Measurements from ENCODE around the gene KLHL2.
"Not testable (repeated sequence)": the region's sequence is repeated elsewhere in the genome, so short reads cannot be mapped to it uniquely, and the experiment has no call there.

The KLHL2 gene

DNA sequence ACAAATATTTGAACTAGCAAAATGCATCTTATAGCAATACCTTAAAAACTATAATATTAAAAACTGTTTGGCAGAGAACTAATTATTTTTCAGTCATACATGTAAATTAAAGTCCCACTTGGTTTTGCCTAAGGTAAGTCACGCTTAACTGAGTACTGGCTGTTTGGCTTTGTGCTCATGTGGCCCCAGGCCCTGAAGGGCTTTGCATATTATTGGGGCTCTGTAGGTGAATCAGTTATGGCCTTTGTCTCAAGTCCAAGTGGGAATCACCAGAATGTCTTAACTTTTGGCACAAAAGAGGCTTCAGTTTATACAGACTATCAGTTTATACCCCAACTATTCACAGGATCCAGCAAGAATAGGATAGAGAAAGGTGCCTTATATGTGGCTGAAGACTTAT, 29.5 kb downstream of the KLHL2 start:
- DNase-seq = not testable (repeated sequence)

DNA sequence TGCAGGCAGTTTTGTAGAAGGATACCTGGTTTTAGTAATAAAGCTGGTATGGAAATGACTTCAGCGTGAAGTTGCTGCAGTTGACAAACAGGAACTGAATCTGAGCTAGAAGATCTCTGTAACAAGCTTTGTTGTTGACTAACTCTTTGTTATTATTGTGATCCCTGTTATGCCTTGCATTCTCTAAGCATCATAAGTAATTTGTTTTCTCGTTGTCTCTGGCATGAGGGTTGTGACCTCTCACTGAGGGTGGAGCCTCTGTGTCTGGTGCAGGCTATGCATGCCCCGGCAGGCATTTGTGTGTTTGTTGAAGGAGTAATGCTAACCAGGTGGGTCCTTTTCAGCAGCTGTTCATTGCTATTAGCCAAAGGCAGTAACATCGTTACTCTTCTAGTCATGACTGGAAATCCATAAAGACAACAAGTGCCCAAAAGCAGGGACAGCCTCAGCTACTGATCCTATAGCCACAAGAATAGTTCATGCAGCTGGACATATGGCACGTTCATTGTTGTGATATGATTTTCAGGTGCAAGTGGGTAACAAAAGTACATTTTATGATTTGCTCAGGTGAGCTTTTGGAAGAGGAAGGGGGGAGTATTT, 30.8 kb downstream of the KLHL2 start:
- DNase-seq = not testable (repeated sequence)

DNA sequence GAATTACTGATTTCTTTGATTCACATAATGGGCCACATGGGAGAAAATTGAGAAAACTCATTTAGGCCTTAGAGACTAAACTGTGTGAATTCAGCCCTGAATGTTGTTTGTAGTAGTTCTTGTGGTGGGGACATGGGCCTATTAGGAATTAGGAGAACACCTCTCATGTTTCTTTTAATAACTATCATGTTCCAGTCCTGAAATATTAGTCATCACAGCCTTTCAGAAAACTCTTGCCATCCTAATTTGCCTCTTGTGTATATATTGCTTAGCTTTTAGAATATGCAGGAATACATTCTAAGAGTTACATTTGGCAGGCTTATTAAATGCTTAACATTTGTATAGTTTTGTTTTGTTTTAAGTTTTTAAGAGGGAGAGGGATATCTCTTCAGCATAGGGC, 33.4 kb downstream of the KLHL2 start:
- DNase-seq = not testable (repeated sequence)

DNA sequence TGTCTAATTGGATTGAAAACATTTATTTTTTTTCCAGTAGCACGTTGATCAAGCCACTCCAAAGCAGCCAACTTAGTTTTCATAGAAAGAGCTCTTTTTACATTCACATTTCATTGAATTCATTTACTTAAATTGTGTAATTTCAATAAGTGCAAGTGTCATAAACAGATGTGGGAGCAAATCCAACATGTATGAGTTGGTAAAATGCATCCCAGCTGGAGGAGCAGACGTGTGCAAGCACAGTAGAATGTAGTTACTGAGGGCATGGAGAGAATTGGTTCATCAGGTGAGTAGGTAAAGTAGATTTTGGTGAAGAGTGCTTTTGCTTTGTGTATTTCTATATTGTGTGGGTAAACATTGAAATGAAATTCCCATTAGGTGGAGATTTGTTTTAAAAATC, 36.8 kb downstream of the KLHL2 start:
- not testable (repeated sequence) for DNase-seq

DNA sequence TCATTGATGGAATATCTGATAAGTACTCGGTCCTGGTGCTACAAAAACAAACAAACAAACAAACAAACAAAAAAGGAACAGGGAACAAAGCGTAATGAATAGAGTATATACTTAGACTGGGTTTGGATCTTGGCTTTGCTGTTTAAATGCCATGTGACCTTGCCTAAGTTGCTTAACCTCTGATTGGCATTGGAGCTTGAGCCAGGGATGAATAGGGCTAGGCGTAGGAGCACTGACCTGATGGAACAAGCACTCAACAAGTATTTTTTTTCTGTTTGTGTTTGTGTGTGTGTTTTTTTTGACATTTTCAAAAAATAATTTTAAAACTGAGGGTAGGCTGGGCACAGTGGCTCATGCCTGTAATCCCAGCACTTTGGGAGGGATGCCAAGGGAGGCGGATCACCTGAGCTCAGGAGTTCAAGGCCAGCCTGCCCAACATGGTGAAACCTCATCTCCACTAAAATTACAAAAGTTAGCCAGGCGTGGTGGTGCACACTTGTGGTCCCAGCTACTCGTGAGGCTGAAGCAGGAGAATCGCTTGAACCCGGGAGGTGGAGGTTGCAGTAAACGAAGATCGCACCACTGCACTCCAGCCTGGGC, 37.3 kb downstream of the KLHL2 start:
- DNase-seq = not testable (repeated sequence)

DNA sequence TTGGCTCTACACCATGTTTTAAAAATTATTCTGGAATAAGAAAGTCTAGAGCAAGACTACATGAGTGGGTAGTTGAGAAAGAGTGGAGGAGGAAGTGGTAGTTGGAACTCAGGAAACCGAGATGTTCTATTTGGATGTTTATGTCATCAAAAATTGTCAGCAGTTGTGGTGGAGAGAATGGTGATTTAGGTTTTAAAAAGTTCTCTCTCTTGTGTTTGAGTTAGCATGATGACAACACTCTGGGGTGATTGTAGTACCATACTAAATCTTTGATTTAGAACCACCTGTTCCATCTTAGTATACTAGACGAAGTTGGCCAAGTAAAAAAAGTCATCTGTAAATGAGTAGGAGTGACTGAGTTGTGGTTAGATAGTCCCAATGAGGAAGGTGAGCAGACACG, 40.7 kb downstream of the KLHL2 start:
- no peak for DNase-seq

DNA sequence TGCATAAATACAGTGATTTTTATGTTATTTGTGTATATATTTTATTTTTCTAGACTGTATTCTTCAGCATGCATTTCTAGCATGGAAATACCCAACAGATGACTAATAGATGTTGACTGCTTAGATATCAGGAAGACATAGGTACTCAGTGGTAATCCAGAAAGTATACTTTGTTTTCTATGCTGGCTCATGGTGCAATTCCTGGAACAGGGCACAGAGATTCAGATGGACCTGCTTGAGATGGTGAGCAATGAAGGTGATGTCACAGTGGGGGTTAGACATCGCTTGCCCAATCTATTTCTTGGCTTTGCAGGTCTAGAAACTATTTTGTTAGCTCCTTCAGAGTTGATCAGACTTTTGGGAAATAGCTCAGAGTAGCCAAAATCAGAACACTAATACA, 41.5 kb downstream of the KLHL2 start:
- DNase-seq = not testable (repeated sequence)

DNA sequence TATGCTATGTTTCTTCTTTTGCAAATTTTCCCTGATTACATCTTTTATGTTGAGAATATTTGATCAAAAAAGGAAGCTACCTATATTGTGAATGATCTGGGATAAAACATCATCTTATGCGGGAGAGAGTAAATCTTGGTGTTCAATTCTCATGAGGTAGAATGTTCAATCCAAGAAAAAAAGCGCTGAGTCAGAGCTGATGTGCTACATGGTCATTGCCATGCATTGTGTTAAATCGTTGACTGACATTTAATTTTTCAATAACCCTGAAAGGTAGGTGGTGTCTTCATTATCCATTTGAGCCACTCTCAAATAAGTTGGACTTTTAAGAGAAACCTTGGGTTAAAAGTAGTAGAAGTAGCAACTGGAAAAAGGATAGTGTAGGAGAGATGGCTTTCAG, 47.4 kb downstream of the KLHL2 start:
- not testable (repeated sequence) for DNase-seq

DNA sequence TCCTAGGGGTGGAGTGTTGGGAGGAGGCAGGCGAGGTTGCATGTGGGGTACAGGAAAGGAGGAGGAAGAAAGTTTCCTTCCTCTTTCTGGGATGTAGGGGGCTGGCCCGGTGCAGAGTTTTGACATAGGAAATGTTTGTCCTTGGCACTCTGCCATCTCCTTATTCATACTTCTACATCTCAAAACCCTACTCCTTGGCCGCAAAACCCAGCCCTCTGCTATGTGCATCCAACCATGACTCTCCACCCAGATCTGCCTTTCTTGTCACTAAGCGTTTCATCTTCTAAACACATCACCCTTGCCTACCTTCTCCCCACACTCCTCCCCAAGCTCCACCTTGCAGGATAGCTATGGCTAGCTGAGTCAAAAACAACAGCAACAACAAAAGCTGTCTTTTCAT, 48.1 kb downstream of the KLHL2 start:
- DNase-seq = not testable (repeated sequence)

DNA sequence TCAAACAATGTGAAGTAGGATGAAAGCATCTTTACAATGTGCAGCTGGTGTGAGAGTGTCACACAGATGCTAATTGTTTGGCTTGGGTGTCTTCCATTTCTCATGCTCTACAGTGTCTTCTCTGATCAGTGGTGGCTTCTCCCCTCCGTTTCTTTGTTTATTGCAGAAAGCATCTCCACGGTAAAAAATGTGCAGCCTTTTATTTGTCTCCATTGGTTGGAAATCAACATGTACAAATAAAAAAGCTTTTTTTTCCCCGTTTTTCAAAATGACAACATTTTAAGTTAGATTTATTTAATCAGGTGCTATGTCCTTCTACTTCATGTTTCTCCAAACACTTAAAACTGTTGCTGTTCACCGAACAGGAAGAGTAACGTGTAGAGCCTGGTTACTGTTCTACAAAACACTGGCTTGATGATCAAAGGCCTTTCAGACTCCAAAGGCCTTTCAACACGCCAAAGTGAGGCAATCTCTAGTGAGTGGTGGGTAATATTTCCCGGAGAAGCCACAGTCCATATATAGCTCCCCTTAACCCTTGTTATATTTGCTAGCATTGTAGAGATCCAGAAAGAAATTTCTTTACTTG, 48.8 kb downstream of the KLHL2 start:
- DNase-seq = not testable (repeated sequence)

DNA sequence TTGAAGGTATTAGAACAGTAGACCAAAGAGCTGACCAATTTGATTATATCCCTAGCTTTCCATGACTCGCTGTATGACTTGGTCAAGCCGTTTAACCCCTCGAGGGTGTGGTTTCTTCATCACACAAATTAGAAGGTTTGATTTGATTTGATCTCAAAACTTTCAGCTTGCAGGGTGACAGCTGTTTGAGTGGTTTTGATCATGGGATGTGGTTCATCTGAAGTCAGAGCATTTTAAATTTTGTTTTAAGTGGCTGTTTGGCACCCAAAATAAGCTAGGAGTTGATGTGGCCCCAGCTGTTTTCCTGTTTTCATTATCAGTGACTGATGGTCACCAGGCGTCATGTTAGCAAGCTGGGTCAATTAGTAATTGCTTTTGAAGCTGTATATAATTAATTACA, 52.4 kb downstream of the KLHL2 start:
- not testable (repeated sequence) for DNase-seq

DNA sequence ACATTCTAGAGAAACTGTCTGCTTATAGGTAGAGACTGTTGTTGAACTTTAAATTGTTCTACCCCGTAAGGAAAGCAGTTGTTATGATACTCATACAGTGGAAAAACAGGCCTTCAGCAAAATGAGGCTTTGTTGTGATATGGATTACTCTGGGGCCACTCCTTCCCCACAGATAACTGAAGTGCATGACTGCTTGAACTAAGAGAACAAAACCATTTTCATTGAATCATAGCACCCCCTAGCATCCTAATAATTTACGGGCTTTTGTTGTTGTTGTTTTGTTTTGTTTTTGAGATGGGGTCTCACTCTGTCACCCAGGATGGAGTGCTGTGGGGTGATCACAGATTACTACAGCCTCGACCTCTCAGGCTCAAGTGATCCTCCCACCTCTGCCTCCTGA, 54.9 kb downstream of the KLHL2 start:
- DNase-seq = not testable (repeated sequence)

DNA sequence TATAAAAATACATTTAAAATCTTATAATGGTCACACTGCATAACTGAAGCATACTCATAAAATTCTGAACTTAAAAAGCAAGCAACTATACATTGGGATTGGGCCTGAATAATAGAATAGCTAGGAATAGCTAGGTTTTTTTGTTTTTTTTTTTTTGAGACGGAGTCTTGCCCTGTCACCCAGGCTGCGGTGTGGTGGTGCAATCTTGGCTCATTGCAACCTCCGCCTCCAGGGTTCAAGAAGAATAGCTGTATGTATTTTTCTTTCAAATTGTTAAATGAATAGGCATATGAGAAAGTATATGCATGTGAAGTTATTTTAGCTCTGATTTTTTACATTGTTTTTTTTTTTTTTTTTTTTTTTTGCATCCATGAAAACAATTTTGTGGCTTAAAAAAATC, 56.1 kb downstream of the KLHL2 start:
- DNase-seq = not testable (repeated sequence)

DNA sequence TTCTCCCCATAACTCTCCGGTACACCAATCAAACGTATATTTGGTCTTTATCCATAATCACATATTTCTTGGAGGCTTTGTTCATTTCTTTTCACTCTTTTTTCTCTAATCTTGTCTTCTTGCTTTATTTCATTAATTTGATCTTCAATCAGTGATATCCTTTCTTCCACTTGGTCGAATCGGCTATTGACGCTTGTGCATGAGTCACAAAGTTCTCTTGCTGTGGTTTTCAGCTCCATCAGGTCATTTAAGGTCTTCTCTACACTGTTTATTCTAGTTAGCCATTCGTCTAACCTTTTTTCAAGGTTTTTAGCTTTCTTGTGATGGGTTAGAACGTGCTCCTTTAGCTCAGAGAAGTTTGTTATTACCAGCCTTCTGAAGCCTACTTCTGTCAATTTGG, 62.6 kb downstream of the KLHL2 start:
- DNase-seq = not testable (repeated sequence)

DNA sequence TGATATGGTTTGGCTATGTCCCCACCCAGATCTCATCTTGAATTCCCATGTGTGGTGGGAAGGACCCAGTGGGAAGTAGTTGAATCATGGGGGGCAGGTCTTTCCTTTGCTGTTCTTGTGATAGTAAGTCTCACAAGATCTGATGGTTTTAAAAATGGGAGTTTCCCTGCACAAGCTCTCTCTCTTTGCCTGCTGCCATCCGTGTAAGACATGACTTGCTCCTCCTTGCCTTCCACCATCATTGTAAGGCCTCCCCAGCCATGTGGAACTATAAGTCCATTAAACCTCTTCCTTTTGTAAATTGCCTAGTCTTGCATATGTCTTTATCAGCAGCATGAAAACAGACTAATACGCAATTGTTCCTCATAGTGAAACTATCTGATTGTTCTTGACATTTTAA, 66.1 kb downstream of the KLHL2 start:
- not testable (repeated sequence) for DNase-seq

DNA sequence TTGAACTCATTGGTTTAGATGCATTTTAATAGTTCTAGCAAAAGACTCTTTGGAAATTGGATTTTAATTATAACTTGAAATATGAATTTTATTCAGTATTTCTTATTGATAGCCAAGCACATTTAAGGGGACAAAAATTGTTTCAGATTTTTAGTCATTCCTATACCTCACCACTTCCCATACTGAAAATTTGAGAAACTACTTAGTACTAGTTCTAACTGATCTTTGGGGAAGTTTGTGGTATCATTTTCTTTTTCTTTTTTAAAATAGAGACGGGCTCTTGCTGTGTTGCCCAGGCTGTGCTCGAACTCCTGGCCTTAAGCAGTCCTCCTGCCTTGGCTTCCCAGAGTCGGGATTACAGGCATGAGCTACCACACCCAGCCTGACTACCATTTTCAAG, 68.0 kb downstream of the KLHL2 start:
- not testable (repeated sequence) for DNase-seq

DNA sequence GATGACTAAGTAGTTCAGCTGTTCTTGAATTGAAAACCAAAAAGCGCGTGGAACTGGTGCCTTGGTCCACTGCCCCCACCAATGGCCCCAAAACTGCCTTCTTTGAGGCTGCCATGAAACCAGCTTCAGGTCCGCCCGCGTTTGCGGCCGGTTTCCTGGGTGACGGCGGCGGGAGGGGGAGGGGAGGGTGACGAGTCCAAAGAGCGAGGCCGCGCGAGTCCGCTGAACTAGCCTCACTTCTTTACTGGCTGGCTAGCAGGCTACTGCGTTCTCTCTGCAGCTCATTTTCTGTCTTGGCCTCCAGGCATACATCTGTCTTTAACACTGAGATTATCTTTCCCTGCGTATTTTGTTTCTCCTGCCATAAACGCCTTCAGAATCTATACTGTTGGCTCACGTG, 72.2 kb downstream of the KLHL2 start:
- not testable (repeated sequence) for DNase-seq

DNA sequence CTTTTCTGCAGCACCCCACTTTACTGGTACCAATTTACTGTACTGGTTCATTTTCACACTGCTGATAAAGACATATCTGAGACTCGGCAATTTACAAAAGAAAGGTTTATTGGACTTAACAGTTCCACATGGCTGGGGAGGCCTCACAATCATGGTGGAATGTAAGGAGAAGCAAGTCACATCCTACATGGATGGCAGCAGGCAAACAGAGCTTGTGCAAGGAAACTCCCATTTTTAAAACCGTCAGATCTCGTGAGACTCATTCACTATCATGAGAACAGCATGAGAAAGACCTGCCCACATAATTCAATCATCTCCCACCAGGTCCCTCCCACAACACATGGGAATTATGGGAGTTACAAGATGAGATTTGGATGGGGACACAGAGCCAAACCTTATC, 77.3 kb downstream of the KLHL2 start:
- not testable (repeated sequence) for DNase-seq

DNA sequence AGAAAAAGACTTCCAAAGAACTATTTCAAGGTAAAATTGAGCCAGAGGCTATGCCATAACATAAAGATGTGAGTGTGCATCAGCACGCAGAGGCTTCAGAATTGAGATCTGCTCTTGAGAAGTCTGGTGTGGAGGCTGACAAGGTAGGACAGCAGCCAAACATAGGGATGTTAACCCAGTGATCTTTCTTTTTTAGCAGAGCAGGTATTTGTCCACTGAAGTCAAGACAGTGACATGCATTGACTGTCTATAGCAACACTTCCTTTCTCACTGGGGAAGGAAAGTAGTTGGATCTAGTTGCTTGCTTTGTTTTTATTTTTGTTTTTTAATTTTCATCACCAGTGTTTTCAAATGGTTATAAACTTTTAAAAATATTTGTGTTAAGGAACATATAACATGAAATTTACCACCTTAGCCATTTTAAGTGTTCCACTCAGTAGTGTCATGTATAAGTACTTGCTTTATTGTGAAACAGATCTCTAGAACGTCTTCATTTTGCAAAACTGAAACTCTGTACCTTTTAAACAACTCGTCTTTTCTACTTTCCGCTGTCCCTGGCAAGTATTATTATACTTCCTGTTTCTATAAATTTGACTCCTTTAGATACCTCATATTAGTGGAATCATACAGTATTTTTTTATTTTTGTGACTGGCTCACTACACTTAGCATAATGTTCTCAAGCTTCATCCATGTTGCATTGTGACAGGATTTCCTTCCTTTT, 79.4 kb downstream of the KLHL2 start:
- not testable (repeated sequence) for DNase-seq

DNA sequence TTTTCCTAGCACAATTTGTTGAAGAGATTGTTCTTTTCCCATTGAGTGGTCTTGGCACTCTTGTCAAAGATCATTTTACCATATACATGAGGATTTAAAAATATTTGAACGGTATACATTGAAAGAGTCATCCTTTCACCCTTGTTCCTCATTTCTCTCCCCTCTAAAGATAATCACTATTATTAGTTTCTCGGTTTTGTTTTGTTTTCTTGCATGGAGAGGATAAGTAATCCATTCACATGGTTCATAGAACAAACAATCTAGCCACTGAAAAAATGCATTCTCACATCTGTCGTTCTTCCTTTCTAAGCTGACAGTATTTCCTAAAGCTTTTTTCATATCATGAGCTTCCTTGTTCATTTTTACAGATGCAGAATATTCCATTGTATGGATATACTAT, 80.9 kb downstream of the KLHL2 start:
- DNase-seq = no peak

DNA sequence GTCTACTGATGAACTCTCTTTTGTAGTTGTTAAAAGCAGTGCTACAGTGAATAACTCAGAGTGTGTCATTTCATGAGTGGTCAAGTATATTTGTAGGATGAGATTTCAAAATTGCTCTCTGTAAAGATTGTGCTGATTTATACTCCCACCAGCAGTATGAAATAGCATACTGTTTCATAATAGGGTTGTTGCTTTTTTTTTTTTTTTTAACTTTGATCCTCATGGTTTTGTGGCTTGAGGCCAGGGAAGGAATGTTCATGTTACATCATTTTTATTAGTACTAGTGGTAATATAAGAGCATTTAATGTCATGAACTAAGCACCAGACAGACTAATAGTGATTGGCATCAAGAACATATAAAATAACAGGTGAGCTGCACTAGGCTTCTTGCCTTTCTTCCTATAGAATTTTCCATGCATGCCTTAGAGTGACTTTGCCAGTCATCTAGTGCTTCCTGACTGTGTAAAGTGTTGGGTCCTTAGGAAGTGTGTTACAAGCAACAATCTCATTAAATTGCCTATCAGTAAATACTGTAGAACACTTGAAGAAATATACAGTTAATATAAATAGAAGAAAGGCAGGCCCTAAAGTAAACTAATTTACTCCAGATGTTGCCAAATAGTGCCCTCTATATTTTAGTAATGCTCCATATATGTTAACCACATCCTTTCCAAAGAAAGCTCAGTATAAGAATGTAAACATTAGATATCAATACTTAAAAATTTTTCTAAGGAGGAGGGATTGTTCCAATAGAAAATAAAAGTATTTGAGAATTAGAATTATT, 81.5 kb downstream of the KLHL2 start:
- DNase-seq = no peak

DNA sequence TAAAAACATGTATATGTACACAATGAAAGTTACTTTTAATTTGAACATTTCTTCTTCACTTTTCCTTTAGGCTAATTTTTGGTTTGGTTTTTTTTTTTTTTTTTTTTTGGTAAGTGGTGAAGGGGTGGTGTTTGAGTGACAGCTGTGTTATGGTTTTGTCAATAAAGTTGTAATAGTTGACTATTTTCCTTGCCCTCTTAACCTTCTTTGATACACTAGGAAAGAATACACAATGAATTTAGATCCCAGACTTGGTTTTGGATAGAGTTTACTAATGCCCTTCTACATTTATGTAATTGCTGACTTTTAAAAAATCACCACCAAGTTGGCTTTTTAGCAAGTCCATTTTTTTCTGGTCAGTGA, 82.0 kb downstream of the KLHL2 start:
- no peak for DNase-seq

DNA sequence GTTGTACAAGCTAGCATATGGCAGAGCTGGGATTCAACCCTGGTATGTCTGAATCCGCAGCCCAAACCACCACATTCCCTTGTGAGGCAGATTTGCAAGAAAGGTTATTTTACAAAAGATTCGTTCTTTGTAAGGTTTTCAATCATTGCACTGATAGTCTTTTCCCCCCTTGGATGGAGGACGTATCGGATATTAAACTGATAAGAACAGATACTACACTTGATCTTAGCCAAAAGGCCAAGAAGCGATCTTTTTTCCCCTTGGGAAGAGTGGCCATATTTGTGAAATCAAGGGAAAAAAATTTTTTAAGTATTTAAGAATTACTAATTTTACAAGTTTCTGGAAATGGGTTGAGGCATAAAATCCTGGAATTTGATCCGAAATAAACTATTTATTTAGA, 85.7 kb downstream of the KLHL2 start:
- DNase-seq = no peak

Data from RPMI8226 (cell line).